A549 (cell line): Measurements from ENCODE around the gene SLC2A10. TPM values are rescaled to one million over a fixed set of nuclear protein-coding genes. Genes with fewer than 3 reads are reported as not detected.

Experiments used
- ATAC-seq, 2 experiments: fragments of 200-7000 bp in 1 of 2; fragments of >200 bp in 1 of 2; cut with Nextera tagmentation in 1 of 2; cut with Tn5 transposase in 1 of 2; 3 replicates each; pipeline versions ENCODE4 v1.8.0 to v1.9.1; 2018 to 2020; ENCODE audit warnings: mild to moderate bottlenecking in 1 of 2, moderate library complexity in 1 of 2
- CTCF ChIA-PET: fragments of 300-600 bp; sonication (Branson Sonifier 250); formaldehyde crosslinking; extraction: SDS; loops from one replicate; lab custom pipeline; 2021; ENCODE audit warnings: antibody characterized with exemption, inconsistent platforms; lab: Yijun Ruan, JAX
- POLR2A ChIA-PET: fragments of 350-600 bp; formaldehyde crosslinking; extraction: SDS; loops from one replicate; lab custom pipeline; 2021; ENCODE audit warnings: antibody characterized with exemption, inconsistent platforms; lab: Yijun Ruan, JAX
- DNase-seq, 2 experiments: peaks; one replicate each; pipeline versions ENCODE4 v3.0.0 to v3.0.0-alpha.2; 2011 to 2016; ENCODE audit warnings: low read depth in 1 of 2, low spot score in 1 of 2
- FAIRE-seq: peaks from 2 replicates; lab custom pipeline; 2011; peaks lifted over from hg19 to GRCh38; lab: Jason Lieb, UNC
- H3K27ac ChIP-seq, 2 experiments: fragments of >200 bp; sonication (Bioruptor Twin); formaldehyde crosslinking; 3 replicates each; pipeline ENCODE4 v1.5.1; 2016 to 2017
- H3K4me1 ChIP-seq: fragments of >200 bp; sonication (Bioruptor Twin); formaldehyde crosslinking; 3 replicates; pipeline ENCODE4 v1.6.1; 2016
- H3K4me2 ChIP-seq: fragments of >200 bp; sonication (Bioruptor Twin); formaldehyde crosslinking; 3 replicates; pipeline ENCODE4 v1.6.1; 2016
- H3K4me3 ChIP-seq: fragments of >200 bp; sonication (Bioruptor Twin); formaldehyde crosslinking; 3 replicates; pipeline ENCODE4 v1.5.1; 2016
- H3K9me3 ChIP-seq: fragments of >200 bp; sonication (Bioruptor Twin); formaldehyde crosslinking; 3 replicates; pipeline ENCODE4 v1.6.1; 2016
- CBX2 ChIP-seq: fragments of 200-600 bp; sonication (generic); IDR thresholded peaks from 2 replicates; pipeline ENCODE4 v1.6.1; 2016; ENCODE audit warnings: low read depth, mild to moderate bottlenecking, borderline replicate concordance
- CBX8 ChIP-seq: fragments of 200-600 bp; sonication (generic); IDR thresholded peaks from 2 replicates; pipeline ENCODE4 v1.6.1; 2016
- CEBPB ChIP-seq, 2 experiments: fragments of >200 bp in 1 of 2; sonication (Bioruptor Twin) in 1 of 2; formaldehyde crosslinking in 1 of 2; IDR thresholded peaks; 2 replicates each; pipeline ENCODE4 v1.6.1; 2012 to 2016
- CHD4 ChIP-seq: fragments of 200-600 bp; sonication (generic); IDR thresholded peaks from 2 replicates; pipeline ENCODE4 v1.6.1; 2016; ENCODE audit warnings: antibody characterized with exemption, mild to moderate bottlenecking, borderline replicate concordance
- HES2 ChIP-seq: fragments of >200 bp; sonication (Bioruptor Twin); formaldehyde crosslinking; IDR thresholded peaks from 2 replicates; pipeline ENCODE4 v1.6.1; 2016
- HOXA7 ChIP-seq: fragments of 250-450 bp; sonication (Bioruptor Pico); IDR thresholded peaks from 2 replicates; pipeline ENCODE4 v1.5.0; 2020; ENCODE audit warnings: mild to moderate bottlenecking, moderate library complexity
- HOXB13 ChIP-seq: fragments of 250-450 bp; sonication (Bioruptor Pico); IDR thresholded peaks from 2 replicates; pipeline ENCODE4 v1.5.0; 2020; ENCODE audit warnings: low read depth, mild to moderate bottlenecking, moderate library complexity
- JUNB ChIP-seq: fragments of >200 bp; sonication (Bioruptor Twin); formaldehyde crosslinking; IDR thresholded peaks from 2 replicates; pipeline ENCODE4 v1.6.1; 2016
- KDM1A ChIP-seq: fragments of 200-600 bp; sonication (generic); IDR thresholded peaks from 2 replicates; pipeline ENCODE4 v1.6.1; 2016; ENCODE audit warnings: low read depth, mild to moderate bottlenecking
- KDM5A ChIP-seq: fragments of 200-600 bp; sonication (generic); IDR thresholded peaks from 2 replicates; pipeline ENCODE4 v1.6.1; 2016; ENCODE audit warnings: antibody characterized with exemption, mild to moderate bottlenecking
- MAZ ChIP-seq: fragments of 150-350 bp; IDR thresholded peaks from 2 replicates; pipeline ENCODE4 v1.6.1; 2014; ENCODE audit warnings: antibody characterized with exemption, low read depth, low read length, borderline replicate concordance
- NFE2L2 ChIP-seq: fragments of 150-350 bp; conservative IDR thresholded peaks from 2 replicates; pipeline ENCODE4 v1.6.1; 2014; ENCODE audit warnings: low read length
- PBX3 ChIP-seq: IDR thresholded peaks from 2 replicates; pipeline ENCODE4 v1.6.1; 2012
- RAD21 ChIP-seq, 2 experiments: fragments of >200 bp in 1 of 2; sonication (Bioruptor Twin) in 1 of 2; formaldehyde crosslinking in 1 of 2; IDR thresholded peaks in 1 of 2; conservative IDR thresholded peaks in 1 of 2; 2 replicates in 1 of 2; 3 replicates in 1 of 2; pipeline ENCODE4 v1.6.1; 2012 to 2018; ENCODE audit warnings: inconsistent platforms in 1 of 2
- RARB ChIP-seq: fragments of 250-450 bp; sonication (Bioruptor Pico); IDR thresholded peaks from 2 replicates; pipeline ENCODE4 v1.8.0; 2021; ENCODE audit warnings: mild to moderate bottlenecking, moderate library complexity
- RCOR1 ChIP-seq: fragments of 150-350 bp; IDR thresholded peaks from 2 replicates; pipeline ENCODE4 v1.6.1; 2014; ENCODE audit warnings: antibody characterized with exemption, low read length, low read depth
- SREBF2 ChIP-seq: fragments of 450-650 bp; IDR thresholded peaks from 2 replicates; pipeline ENCODE4 v1.6.1; 2014; ENCODE audit warnings: mild to moderate bottlenecking, moderate library complexity
- ZC3H11A ChIP-seq: fragments of 450-650 bp; IDR thresholded peaks from 2 replicates; pipeline ENCODE4 v1.6.1; 2014; ENCODE audit warnings: antibody characterized with exemption, mild to moderate bottlenecking
- ZFP36 ChIP-seq: fragments of 450-650 bp; IDR thresholded peaks from 2 replicates; pipeline ENCODE4 v1.6.1; 2014; ENCODE audit warnings: borderline replicate concordance; ENCODE audit not compliant: partially characterized antibody
- WGBS: methylation state at CpG from one replicate; pipeline ENCODE4 v1.1.6; 2017; ENCODE audit errors: missing lambda C conversion rate; 5-methylcytosine and 5-hydroxymethylcytosine counted together
- polyA plus RNA-seq, 4 experiments: library from polyadenylated mRNA; depleted of rRNA in 3 of 4; stranded (reverse); fragments of >200 nt; fragmentation: RNase III in 1 of 4; extraction: RNeasy Plus Mini Kit Qiagen cat#74134 plus additional on column Dnase treatment in 1 of 4; gene quantifications; 2 replicates in 3 of 4; 3 replicates in 1 of 4; pipeline ENCODE4 v1.2.3, GENCODE V29; 2011 to 2017

The SLC2A10 gene
- polyA plus RNA-seq, 2 of the 4 experiments (the other 2 are of a cell fraction) = 0.01 TPM; not detected in 1

- ATAC-seq (no peak), FAIRE-seq (no peak), DNase-seq (no peak)
- CTCF ChIA-PET = interaction anchor here (0.7 to 4.1 kb wide), 3 partner anchors 14 to 1334 kb away, joined by 3 to 22 read pairs (median 3); no protein-coding TSS in a partner anchor
- H3K4me2 ChIP-seq = no peak overlapping the region
- 37% methylated on average over 6 of the region's 6 CpGs for WGBS
- no peak overlapping the region for H3K27ac ChIP-seq
- no peak overlapping the region for H3K4me3 ChIP-seq
- POLR2A ChIA-PET = no interaction called here
- H3K4me1 ChIP-seq = no peaks in the 10 kb centered on the region
- peaks cover 13% of the 10 kb centered on the region; the same call in 1 of the 3 replicates for H3K9me3 ChIP-seq
- TF ChIP-seq HOXB13 (CRISPR knock-in tag) = no peak
- no peak for TF ChIP-seq CBX8
- no peak for TF ChIP-seq CEBPB (IDR thresholded peaks at IDR 0.05)
- TF ChIP-seq JUNB = no peak
- TF ChIP-seq CHD4 = no peak
- no peak for TF ChIP-seq KDM1A
- TF ChIP-seq NFE2L2 = no peak
- no peak for TF ChIP-seq ZFP36
- TF ChIP-seq KDM5A = no peak
- TF ChIP-seq SREBF2 = no peak
- TF ChIP-seq CBX2 = no peak
Measured at GRCh38 chr20:46666818-46667515, 42.5 kb upstream of the SLC2A10 start.

- Histone ChIP-seq H3K4me2 (no peak overlapping the region), H3K9me3 (peaks cover 24% of the 10 kb centered on the region), H3K27ac (no peak overlapping the region), H3K4me1 (no peaks in the 10 kb centered on the region), H3K4me3 (no peak overlapping the region)
- TF ChIP-seq KDM1A = no peak
- no peak for TF ChIP-seq ZC3H11A
- TF ChIP-seq RAD21 (conservative IDR thresholded peaks at IDR 0.05 in 1 of 2, IDR thresholded peaks at IDR 0.05 in 1 of 2) = no peak
- no peak for DNase-seq
- ChIA-PET POLR2A (no interaction called here), CTCF (interaction anchor here (1.7 to 4.1 kb wide), 2 partner anchors 11 to 107 kb away, joined by 4 to 22 read pairs; no protein-coding TSS in a partner anchor)
- ATAC-seq = no peak
- no peak for FAIRE-seq
- WGBS = 3% methylated on average over 2 of the region's 2 CpGs
Measured at GRCh38 chr20:46670228-46670584, 39.2 kb upstream of the SLC2A10 start.

- Histone ChIP-seq H3K4me3 (no peak overlapping the region), H3K4me1 (no peaks in the 10 kb centered on the region), H3K4me2 (no peak overlapping the region), H3K27ac (no peak overlapping the region), H3K9me3 (peaks cover 24% of the 10 kb centered on the region)
- CTCF ChIA-PET = interaction anchor here (1.3 to 2.0 kb wide), 3 partner anchors 11 to 151 kb away, joined by 4 to 14 read pairs (median 4); no protein-coding TSS in a partner anchor
- ATAC-seq (no peak), FAIRE-seq (no peak), DNase-seq (no peak)
- POLR2A ChIA-PET = no interaction called here
- TF ChIP-seq HES2 (no peak), ZC3H11A (no peak), HOXA7 (CRISPR knock-in tag) (no peak), PBX3 (no peak), RCOR1 (no peak), CBX8 (no peak), CHD4 (no peak), RARB (no peak), MAZ (no peak), KDM5A (no peak)
- WGBS = 33% methylated on average over 3 of the region's 3 CpGs
Measured at GRCh38 chr20:46670585-46671584, 38.6 kb upstream of the SLC2A10 start.
